HUES6 (cell line): ENCODE data around the gene TRPM8.

ENCODE experiments used
- H3K27ac ChIP-seq: 2 replicates; pipeline ENCODE4 v1.7.0; 2013; ENCODE audit warnings: low read depth, mild to moderate bottlenecking, low read length, inconsistent platforms
- H3K27me3 ChIP-seq: 2 replicates; pipeline ENCODE4 v1.6.1; 2013; ENCODE audit warnings: low read length; ENCODE audit not compliant: control insufficient read depth, insufficient read depth
- H3K36me3 ChIP-seq: 2 replicates; pipeline ENCODE4 v1.6.1; 2013; ENCODE audit warnings: low read length; ENCODE audit not compliant: control insufficient read depth, insufficient read depth
- H3K4me1 ChIP-seq: 2 replicates; pipeline ENCODE4 v1.6.1; 2013; ENCODE audit warnings: low read length; ENCODE audit not compliant: control insufficient read depth, insufficient read depth
- H3K4me3 ChIP-seq: 2 replicates; pipeline ENCODE4 v1.5.1; 2013; ENCODE audit warnings: low read depth, low read length
- H3K9ac ChIP-seq: one replicate; pipeline ENCODE4 v1.6.1; 2013; ENCODE audit warnings: mild to moderate bottlenecking, low read length
- H3K9me3 ChIP-seq: 2 replicates; pipeline ENCODE4 v1.6.1; 2013; ENCODE audit warnings: low read depth, low read length; ENCODE audit not compliant: control insufficient read depth, insufficient read depth

TRPM8 gene

DNA sequence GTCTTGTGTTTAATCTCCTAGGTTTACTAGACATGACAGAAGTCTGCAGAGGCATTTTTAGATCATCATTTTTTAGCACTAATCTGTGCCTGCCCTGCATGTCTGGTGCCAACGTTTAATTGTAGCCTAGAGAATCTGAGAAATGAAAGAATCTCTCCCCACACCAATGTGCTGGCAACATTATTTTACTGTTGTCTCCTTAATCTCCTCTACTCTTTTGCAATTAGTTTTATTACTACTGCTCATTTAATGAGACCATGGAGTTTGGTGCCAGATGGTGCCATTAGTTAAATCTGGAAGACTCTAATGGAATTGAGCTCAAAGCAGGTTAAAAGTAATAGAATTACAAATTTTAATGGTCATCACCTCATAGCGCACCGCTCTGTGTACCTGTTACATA, 129.3 kb downstream of the TRPM8 start:
- no peak overlapping the region for H3K27ac ChIP-seq
- H3K36me3 ChIP-seq: no peaks in the 10 kb centered on the region
- no peaks in the 10 kb centered on the region for H3K4me1 ChIP-seq
- H3K27me3 ChIP-seq: no peaks in the 10 kb centered on the region; the same call in 1 of the 2 replicates
- no peaks in the 10 kb centered on the region for H3K9me3 ChIP-seq
- H3K9ac ChIP-seq: no peak overlapping the region
- H3K4me3 ChIP-seq: no peak overlapping the region

DNA sequence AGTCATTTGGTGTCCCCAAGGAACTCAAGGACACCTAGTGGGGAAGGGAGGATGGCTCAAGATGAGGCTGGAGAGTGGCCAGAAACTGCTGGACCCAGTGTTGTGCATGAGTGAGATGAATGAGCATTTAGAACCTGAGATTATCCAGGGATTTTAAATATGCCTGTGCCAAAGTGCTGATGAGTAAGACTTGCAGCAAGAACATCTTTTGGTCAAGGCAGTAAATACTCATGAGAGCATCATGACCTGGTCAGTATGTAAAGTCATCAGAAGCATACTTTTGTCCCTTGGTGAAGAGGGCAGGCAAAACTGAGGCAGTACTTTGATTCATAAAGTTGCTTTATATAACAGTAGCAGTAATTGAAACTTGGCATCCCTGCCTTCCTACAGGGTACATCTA, 130.2 kb downstream of the TRPM8 start:
- Histone ChIP-seq H3K27me3 (peaks cover 2% of the 10 kb centered on the region; the same call in 1 of the 2 replicates), H3K9ac (no peak overlapping the region), H3K36me3 (no peaks in the 10 kb centered on the region), H3K4me1 (no peaks in the 10 kb centered on the region), H3K9me3 (no peaks in the 10 kb centered on the region), H3K4me3 (no peak overlapping the region), H3K27ac (no peak overlapping the region)

- no peak overlapping the region for H3K4me3 ChIP-seq
- no peak overlapping the region for H3K27ac ChIP-seq
- no peaks in the 10 kb centered on the region for H3K4me1 ChIP-seq
- H3K27me3 ChIP-seq: peaks cover 2% of the 10 kb centered on the region; the same call in 1 of the 2 replicates
- no peak overlapping the region for H3K9ac ChIP-seq
- H3K9me3 ChIP-seq: no peaks in the 10 kb centered on the region
- no peaks in the 10 kb centered on the region for H3K36me3 ChIP-seq
Measured at GRCh38 chr2:234048049-234048448, 130.9 kb downstream of the TRPM8 start.

- H3K9me3 ChIP-seq: no peaks in the 10 kb centered on the region
- H3K27ac ChIP-seq: no peak within 1 kb of the TSS
- peaks cover 2% of the 10 kb centered on the region; the same call in 1 of the 2 replicates for H3K27me3 ChIP-seq
- H3K36me3 ChIP-seq: no peaks in the 10 kb centered on the region
- H3K9ac ChIP-seq: no peak within 1 kb of the TSS
- no peak within 1 kb of the TSS for H3K4me3 ChIP-seq
- H3K4me1 ChIP-seq: no peaks in the 10 kb centered on the region
Measured at GRCh38 chr2:234050455-234051135, 133.4 kb downstream of the TRPM8 start, which contains the start of gene SPP2. TSS of gene SPP2 (plus strand) at chr2:234050702. CDS start at chr2:234050787, 85 bp downstream.

DNA sequence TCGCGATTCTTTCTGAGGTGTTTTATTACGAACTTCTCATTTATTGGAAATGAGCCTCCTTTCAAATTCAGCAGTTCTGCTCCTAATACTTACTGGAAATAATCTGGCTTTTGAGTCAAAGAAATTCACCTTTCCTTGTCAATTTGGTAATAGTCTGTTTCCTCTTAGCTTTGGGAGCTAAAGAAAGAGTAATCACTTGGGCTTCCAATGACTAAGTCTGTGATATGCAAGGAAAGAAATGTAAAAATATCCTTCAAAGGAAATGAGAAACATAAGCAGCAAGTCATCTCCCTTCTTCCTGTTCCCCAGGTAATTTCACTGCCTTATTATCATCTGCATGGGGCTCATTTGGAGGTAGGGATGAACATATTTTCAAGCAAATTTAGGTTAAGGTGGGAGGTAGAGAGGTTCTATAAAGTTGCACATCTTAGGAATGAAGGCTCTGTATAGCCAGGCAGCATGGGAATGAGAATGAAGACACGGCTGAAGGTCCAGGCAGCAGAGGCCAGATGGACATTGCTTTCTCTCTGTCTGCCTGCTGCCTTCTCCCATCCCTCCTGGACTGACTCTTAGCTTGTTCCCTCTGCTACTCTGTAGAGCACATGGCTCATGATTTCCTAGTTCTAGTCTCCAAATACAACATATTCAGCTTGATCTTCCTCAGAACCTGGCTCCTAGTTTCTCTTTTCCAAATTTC, 134.3 kb downstream of the TRPM8 start:
- Histone ChIP-seq H3K27ac (no peak overlapping the region), H3K4me3 (no peak overlapping the region), H3K4me1 (no peaks in the 10 kb centered on the region), H3K27me3 (peaks cover 2% of the 10 kb centered on the region; the same call in 1 of the 2 replicates), H3K9ac (no peak overlapping the region), H3K36me3 (no peaks in the 10 kb centered on the region), H3K9me3 (no peaks in the 10 kb centered on the region)

- no peaks in the 10 kb centered on the region for H3K27me3 ChIP-seq
- H3K9ac ChIP-seq: no peak overlapping the region
- no peaks in the 10 kb centered on the region for H3K4me1 ChIP-seq
- no peaks in the 10 kb centered on the region for H3K36me3 ChIP-seq
- no peak overlapping the region for H3K27ac ChIP-seq
- no peak overlapping the region for H3K4me3 ChIP-seq
- no peaks in the 10 kb centered on the region for H3K9me3 ChIP-seq
Measured at GRCh38 chr2:234058881-234059280, 141.7 kb downstream of the TRPM8 start.

GRCh38 chr2:234060236-234060635, 143.1 kb downstream of the TRPM8 start:
- no peaks in the 10 kb centered on the region for H3K36me3 ChIP-seq
- H3K27ac ChIP-seq: no peak overlapping the region
- no peaks in the 10 kb centered on the region for H3K9me3 ChIP-seq
- H3K4me1 ChIP-seq: no peaks in the 10 kb centered on the region
- no peak overlapping the region for H3K9ac ChIP-seq
- H3K27me3 ChIP-seq: no peaks in the 10 kb centered on the region
- no peak overlapping the region for H3K4me3 ChIP-seq

- Histone ChIP-seq H3K27ac (no peak overlapping the region), H3K4me3 (no peak overlapping the region), H3K9ac (no peak overlapping the region), H3K9me3 (no peaks in the 10 kb centered on the region), H3K36me3 (no peaks in the 10 kb centered on the region), H3K27me3 (no peaks in the 10 kb centered on the region), H3K4me1 (no peaks in the 10 kb centered on the region)
Measured at GRCh38 chr2:234061624-234062257, 144.6 kb downstream of the TRPM8 start.

DNA sequence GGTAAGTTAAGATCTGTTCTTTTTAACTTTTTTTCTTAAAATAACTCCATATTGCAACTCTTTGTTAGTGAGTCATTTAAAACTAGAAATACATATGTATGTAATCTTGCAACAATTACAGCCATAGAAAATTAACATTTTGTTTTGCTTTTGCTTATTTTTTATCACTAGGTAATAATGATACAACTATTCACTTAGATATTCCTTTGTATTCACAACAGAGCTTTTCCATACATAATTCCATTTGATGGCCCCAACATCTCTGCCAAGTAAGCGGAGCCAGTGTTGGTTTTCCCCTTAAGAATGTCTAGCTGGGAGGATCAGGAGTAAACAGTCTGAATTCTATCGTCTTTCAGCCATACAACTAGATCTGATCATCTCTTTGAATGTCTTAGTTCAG, 149.4 kb downstream of the TRPM8 start:
- H3K27ac ChIP-seq: no peak overlapping the region
- H3K36me3 ChIP-seq: no peaks in the 10 kb centered on the region
- no peak overlapping the region for H3K9ac ChIP-seq
- no peak overlapping the region for H3K4me3 ChIP-seq
- no peaks in the 10 kb centered on the region; the same call in 1 of the 2 replicates for H3K4me1 ChIP-seq
- H3K9me3 ChIP-seq: peaks cover 10% of the 10 kb centered on the region
- no peaks in the 10 kb centered on the region for H3K27me3 ChIP-seq
